Hematopoietic multipotent progenitor cell treated with erythropoietin and hydrocortisone succinate and interleukin-3 and kit ligand, for 15 days (in vitro differentiated cells): ENCODE results near the gene CNTN4.

Experiments
- DNase-seq: peaks from one replicate; pipeline ENCODE4 v3.0.0-alpha.2; 2015; ENCODE audit warnings: low spot score

CNTN4 gene

DNA sequence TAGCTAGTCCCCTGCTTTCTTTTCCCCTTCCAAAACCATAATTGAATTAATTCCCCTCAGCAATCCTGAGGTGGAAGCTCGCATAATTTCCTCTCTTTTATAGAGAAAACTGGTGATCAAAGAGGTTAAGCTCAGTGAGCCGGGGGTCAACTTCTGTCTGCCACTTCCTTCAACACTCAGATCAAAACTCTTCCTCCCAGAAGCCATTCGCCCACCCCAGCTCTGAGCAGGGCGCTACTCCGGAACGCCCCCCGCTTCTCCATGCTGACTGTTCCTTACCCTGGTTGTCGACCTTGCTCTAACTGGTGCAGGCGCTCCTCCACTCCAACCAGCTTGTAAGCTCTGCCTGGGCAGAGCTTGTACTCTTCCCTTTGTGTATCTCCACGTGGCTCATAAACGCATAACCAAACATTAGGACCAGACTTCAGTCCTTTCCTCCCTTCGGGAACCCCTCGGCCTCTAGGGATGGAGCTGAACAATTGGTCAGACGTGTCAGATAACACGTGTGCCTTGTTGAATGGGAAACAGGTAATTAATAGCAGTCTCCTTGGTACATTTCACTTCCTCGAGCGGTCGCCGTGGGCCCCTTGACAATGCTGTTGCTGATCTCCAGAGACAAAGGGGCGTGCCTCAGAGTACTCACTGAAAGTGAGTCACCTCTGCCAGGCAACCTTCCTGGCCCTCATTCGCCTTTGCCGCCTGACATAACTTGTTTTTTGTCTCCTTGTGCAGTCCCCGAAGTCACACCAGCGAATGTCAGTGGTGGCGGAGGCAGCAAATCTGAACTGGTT lies 939.7 kb downstream of the CNTN4 start:
- no peak for DNase-seq

DNA sequence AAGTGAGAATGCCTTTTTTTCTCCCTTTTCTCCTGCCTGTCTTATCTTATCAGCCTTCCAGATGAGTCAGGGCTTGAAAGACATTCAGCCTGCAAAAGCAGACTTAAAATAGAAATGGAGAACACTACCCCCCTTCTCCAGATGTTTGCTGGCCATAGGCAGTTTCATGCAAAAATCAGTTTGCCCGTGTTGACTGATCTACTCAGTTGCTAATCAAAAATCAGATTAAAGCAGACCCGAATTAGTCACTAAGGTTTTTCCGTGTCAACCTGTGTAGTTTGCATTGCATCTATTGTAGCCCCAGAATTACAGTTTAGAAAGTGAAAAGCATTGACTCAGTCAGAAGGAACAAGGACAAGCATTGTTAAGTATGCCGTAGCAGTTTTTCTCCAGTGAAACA lies 955.3 kb downstream of the CNTN4 start:
- no peak for DNase-seq

DNA sequence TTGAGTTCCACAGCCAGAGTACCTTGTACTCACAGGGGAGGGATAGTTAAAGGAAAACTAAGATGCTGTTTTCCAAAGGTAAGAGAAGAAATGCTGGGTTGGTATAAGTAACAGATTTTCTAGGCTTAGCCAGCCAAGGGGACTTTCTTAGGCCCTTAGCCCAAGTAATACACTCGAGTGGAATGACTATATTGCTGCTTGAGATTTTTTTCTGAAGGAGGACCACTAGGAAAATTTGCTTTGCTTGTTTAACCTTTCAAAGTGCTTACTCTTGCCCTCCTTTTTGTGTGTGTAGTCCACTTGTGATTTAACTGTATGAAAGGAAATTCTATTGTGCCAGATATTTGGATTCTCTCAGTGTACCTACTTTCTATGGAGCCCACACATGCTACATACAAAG lies 961.0 kb downstream of the CNTN4 start:
- DNase-seq = no peak

DNA sequence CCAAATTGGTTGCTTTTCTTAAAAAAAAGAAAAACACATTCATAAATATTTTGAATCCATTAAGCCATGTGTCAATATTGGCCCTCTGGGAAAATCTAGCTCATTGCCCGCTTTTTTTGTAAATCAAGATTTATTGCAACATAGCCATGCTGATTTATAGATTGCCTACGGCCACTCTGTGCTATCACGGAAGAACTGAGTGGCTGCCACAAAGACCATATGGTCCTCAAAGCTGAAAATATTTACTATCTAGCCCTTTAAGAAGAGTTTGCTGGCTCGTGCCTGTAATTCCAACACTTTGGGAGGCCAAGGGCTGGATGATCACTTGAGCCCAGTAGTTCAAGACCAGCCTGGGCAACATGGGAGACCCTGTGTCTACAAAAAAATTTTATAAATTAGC lies 965.6 kb downstream of the CNTN4 start:
- no peak for DNase-seq

DNA sequence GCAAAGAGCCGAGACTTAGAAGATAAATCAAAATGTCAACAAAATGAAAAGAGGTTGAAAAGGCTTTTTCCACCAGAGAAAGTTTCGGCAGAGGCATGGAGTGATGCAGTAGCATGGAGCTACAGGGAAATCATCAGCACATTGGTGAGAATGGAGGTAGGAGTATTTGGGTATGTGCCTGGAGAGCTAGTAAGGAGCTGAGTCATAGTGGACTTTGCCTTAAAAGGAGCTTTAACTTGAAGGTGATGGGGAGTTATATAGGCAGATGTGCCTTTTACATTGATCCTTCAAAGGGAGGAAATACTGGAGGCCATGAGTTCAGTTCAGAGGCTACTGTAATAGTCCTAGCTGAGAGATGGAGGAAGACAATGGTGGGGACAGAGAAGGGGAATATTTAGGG lies 967.2 kb downstream of the CNTN4 start:
- DNase-seq = no peak

DNA sequence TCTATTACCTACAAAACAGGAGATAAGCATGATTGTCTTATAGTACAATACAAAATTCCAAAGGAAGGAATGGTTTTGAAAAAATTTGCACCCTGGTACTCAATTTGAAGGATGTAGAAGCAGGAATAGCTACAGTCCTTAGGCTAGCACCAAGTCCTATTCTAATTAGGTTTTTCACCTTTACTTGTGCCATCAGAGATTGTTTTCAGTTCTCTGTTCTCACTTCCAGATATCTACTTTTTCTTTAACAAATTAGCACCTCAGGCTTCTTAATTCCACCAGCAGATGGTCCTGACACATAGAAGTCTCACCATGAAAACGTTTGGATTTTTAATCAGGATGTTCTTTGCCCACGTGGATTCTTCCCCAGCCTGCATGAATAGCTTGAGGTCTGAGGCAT lies 967.7 kb downstream of the CNTN4 start:
- DNase-seq = no peak

DNA sequence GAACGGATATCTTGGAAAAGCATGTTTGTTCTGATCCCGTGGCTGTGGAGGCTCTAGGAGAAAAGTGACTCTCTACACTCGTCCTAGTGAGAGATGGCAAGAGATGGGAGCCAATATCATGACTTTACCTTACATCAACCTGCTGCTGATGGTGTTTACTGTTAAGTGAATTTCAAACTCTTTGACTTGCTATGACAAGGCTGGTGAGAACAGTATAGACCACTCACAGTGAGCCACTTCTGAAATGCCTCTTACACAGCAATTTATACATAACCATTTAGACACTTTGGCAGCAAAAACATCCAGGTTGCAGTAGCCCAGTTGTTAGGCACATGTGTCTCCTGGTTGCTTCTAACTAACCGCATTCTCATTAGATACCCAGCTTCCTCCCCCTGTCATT lies 968.2 kb downstream of the CNTN4 start:
- DNase-seq = no peak

DNA sequence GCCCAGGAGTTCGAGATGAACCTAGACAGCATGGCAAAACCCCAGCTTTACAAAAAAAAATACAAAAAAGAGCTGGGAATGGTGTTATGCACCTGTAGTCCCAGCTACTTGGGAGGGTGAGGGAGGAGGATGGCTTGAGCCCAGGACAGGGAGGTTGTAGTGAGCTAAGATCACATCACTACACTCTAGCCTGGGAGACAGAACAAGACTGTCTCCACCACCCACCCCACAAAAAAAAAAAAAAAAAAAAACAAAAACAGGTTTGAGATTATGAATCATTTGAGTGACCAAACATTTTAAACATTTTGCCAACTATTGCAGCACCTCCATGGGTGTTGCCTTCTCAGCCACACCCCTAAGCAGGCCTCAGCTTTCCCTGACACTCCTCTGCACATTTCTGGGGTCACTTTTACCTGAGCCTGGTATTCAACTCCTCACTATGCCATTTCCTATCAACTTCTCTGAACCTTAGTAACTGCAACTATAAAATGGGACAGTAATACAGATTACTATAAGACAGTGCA lies 969.8 kb downstream of the CNTN4 start:
- DNase-seq = no peak

DNA sequence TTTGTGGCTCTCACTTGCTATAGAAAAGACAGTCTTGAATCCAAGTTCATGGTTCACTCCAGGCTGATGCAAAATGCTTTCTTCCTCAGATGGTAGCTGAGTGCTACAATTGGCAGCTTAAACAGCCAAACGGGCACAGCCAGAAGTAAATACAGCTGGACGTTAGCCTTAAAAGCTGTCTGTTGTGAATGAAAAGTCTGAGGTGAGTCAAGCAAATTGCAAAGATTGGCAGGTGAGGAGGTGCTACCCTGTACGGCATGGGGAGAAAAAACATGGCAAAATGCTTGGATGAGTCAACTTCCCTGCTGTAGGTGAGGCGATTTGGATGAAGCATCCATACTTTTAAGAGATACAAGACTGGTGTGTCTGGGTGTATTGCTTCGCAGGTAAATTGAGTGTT lies 971.1 kb downstream of the CNTN4 start:
- no peak for DNase-seq

DNA sequence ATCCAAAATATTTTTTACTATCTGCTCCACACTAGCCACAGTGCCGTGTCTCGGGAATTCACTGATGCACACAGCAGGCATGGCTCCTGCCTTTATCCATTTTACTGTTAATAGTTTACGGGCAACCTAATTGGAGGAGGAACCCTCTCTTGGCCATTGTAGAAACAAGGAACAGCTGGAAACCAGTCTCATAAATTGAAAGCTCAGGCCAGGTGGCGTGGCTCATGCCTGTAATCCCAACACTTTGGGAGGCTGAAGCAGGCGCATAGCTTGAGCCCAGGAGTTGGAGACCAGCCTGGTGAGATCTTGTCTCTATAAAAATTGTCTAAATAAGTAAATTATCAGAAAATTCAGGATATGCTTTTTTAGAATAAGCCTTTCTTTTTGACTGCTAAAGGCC lies 972.5 kb downstream of the CNTN4 start:
- DNase-seq = no peak

DNA sequence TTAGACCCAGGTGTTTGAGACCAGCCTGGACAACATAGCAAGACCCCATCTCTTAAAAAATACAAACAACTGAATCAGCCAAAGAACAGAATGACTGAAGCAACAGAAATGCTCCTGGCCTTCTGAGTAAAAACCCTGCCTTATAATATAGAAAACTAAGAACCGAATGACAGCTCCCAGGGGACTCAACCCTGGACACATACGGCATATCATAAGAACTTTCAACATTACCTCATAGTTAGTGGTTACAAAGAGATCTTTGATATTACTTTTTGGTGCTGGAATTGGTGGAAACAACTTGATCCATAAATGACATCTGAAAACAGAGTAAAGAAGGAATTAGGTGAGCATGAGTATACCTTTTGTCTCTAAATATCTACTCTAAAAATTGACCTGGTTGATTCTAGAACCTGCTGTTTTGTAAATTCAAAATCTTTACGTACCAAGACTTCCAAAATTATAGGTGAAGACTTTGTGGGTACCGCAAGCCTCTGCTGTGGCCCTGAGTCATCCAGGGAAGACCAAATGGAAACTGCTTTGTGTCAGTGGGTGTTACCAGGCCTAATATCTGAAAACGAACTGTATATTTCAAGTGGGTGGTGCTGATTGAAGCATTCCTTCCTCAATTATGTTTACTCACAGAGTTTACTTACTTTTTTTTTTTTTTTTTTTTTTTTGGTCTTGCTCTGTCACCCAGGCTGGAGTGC lies 976.0 kb downstream of the CNTN4 start:
- no peak for DNase-seq

DNA sequence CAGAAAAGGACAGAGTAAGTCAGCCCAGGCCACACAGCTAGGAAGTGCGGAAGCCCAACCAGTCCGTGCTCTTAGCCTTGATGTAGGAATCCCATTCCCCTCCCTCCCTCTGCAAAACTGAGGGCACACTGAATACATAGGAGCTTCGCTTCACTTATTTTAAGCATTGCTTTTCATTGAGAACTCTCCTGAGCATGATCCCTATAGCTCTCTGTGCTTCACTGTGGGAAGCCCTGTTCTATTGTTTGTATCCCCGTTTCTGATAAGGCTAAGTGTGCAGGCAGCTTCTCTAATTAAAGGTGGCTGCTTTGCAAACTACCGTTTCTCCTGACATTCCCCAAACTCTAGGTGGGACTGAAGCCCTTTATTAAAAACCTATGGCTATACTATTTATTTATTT lies 981.6 kb downstream of the CNTN4 start:
- no peak for DNase-seq

DNA sequence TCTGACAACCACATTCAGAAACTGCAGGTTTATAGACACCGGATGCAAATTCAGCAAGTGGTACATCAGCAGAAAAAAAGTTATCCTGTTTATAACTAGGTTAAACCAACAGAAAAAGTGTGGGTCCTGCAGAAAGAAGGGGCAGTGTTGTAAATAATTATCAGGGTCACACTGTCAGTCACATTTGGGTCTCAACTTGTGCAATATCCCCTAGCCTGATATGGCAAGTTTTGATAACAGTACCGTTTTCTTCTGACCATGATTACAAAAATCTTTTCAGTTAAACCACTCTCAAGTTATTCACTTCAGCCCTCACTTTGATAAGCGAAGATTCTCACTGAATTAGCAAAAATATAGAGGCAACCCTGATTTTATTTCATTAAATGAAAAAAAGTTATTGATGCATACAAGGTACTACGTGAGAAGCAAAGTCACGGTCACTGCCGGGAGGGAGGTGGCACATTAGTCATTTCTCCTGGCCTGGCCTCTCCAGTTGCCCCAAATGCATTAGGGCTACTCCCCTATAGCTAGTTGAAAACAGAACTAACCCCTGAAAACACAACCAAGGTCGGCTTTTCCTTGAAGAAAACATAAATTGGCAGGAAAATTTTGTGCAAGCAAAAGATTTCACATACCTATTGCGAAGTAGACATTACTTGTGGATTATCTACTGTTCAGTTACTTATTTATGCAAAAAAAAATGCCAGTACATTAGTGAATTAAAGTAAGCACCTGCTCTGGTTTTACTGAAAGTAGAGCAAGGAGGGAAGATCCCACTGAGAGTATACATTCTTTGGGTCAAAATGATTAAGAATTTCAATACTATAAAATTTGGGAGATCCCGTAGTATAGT lies 982.9 kb downstream of the CNTN4 start:
- DNase-seq = no peak

DNA sequence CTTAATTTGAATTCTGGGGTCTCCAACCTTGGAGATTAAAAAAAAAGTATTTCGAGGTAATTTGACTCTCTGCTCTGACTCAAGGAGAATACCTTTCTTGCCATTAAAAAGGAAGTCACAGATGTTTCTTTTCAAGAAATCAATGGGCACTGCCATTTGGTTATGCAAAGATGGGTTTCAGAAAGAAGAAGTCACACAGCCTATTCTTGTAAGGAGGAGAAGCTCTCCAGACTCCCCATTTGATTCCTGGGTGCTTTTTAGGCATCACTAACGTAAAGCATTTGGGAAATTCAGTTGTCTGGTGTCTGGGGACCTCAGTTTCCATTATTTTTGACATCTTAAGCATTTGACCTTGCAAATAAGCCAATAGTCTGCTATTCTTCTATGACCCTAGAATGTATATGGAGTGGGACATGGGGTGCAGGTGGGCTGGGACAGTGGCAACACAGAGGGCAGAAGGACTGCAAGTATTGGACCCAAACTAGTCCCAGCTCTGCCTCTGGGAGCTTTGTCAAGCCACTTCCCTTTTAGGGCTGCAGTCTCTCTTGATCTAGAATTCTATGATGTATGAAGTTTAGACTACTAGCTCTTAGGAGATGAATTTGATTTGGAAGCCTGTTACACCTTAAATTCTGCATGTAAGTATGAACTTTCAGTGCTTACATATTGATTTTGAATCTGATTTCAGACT lies 983.7 kb downstream of the CNTN4 start:
- DNase-seq = no peak

DNA sequence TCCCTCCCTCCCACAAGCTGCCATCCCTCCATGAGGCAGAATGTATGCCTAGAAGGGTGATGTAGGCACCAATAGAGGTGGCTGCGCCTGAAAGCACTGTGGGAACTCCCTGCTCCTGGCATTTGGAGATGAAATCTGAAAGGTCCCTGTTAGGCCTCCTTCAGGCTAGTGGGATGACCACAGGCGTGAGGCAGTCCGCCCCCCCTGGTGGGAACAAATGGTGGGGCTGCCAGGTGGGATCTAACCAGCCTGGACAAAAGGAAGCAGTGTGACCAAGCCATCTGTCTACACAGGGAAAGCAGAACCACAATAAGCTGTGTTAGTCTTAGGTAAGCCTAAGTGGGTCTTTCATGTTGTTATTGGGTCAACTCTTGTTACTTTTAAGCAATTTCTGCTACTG lies 986.2 kb downstream of the CNTN4 start:
- DNase-seq = no peak

DNA sequence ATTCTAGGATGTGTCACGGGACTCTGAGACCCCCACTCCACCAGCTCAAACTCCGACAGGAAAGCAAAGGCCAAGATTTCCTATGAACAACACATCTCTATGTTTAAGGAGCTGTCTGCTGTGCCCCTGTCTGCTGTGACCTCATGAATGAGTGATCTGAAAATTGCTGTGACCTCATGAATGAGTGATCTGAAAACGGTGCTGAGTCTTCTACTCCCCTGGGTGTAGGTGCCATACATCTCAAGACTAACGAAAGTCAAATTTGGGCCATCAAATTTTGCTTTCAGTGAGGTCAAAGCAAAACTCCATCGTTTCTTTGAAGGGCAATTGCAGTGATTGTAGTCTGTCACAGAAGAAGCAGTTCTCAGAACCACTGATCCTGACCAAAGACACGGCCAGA lies 987.1 kb downstream of the CNTN4 start:
- DNase-seq = no peak

DNA sequence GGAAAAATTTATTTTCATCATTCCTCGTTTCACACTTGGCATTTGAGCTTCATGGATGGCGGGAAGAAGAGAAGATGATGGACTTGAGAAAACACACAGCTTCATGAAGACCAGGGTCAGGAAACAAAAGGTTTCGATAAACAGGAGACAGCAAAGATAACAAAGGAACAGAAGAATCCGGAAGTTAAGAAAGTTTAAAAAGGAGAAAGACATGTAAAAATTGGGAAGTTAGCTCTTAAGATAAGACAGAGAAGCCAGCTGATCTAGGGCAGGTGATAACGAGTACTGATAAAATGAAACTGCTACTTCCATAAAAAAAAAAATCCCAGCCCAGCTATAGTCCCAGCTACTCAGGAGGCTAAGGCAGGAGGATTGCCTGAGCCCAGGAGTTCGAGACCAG lies 987.6 kb downstream of the CNTN4 start:
- DNase-seq = no peak

DNA sequence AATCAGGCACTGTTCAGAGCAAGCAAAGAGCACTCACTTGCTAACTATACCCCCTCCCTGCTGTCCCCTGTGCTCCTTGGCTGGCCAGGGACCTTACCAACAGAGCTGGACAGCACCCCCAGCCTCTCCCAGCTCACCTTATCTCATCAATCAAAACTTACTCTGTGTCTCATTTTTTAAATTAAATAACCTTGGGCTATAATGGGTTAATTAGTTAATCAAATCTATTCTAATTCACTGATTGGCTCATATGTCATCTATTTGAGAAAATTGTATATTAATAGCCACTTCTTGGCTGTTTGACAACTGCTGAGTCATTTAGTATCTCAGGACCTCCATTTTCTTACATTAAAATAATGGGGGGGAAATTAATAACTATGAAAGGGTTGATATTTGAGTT lies 988.6 kb downstream of the CNTN4 start:
- no peak for DNase-seq

DNA sequence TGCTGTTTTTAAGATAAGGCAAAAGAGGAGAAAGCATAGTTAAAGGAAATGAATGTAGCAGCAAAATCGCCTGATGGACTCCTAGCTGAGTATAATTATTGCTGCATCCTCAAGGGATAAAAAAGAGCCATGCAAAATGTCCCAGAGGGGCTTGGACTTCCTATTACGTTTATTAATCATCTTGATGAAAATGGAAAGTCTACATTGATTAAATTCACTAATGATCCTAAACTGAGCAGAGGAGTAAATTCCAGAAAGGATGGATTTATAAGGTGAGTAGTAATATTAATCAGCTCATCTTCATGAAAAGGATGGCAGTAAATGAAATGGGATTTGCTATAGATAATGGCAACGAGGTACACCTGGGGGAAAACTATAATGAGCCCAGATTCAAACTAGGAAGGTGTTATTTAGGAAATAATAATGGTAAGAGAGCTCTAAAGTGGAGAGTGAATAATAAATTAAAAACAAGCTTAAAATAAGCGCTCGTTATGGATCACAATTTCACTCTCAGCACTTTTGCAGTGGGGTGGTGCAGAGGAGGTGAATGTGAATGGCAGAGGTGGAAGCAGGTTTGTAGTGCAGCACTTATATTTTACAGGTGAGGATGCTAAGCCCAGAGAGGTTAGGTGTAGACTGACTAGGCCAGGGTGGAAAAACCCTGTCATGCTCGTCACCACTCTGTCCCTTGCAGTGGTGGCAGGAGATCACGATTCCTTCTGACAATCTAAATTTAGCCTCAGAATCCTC lies 989.2 kb downstream of the CNTN4 start:
- DNase-seq = no peak

DNA sequence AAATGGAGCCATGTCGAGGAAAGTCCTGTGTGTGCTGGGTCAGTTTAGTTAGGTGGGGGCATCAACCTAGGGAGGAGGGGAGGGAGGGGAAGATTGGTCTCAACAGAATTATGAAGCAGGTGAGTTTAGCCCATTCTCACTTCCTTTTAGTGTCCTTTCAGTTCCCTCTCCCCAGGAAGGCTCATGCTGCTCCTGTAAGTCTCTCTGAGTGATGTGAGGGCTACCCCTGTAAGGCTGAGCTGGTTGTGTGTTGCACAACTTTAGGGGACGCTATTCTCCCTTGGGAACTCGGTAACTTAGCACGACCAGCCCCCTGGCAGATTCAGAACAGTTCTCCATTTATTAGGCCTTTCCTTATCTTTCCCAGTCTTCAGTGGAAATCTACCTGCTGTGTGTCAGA lies 990.4 kb downstream of the CNTN4 start:
- no peak for DNase-seq

DNA sequence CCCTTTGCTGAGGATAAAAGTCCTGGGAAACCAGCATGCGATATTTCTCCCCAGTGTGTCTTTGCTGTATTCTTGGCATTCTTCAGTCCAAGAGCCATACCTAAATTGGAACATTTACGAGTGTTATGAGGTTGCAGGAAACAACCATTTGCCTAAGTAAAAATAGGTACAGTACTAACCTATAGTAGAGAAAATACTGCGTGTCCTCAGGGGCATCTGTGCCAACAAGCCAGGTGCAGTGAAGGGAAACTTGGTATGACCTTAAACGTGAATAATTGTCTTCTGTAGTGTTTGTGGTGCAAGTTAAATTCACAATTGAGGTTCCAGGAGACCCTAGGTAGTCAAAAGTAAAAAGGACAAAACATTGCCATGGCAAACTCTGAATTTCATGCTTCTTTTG lies 999.3 kb downstream of the CNTN4 start:
- DNase-seq = no peak
